ENCODE data around the gene DHRS1. TPM values are rescaled to one million over a fixed set of nuclear protein-coding genes. Genes with fewer than 3 reads are reported as not detected.

Gene DHRS1
- total RNA-seq, 1 experiment from 2014 or later: 41.4 TPM

- POLR2A ChIA-PET (ENCODE audit: unreplicated experiment): no interaction called here
- BruUV-seq (replicated peaks): no TSS peak
- CTCF ChIA-PET: no interaction called here
- H3K4me2 ChIP-seq: no peak overlapping the region
- H3K4me3 ChIP-seq: no peak overlapping the region
- H3K4me1 ChIP-seq (replicated peaks; ENCODE audit: insufficient read depth): peaks cover under 1% of the 10 kb centered on the region; the same call in 1 of the 2 replicates
- DNase-seq: no peak
- H3K9me2 ChIP-seq (ENCODE audit: insufficient read depth): no peaks in the 10 kb centered on the region
- H4K20me1 ChIP-seq (ENCODE audit: insufficient read depth): no peaks in the 10 kb centered on the region
- H3K36me3 ChIP-seq (ENCODE audit: low read depth): no peaks in the 10 kb centered on the region
- no peak overlapping the region for H2AFZ ChIP-seq
- intact Hi-C loops (cut with micrococcal nuclease; ENCODE audit: unreplicated experiment): no loop called here
- H3K79me2 ChIP-seq (ENCODE audit: low read depth): no peaks in the 10 kb centered on the region
- TF ChIP-seq CTCF (conservative IDR thresholded peaks at IDR 0.05): no peak
- TF ChIP-seq EZH2 (IDR thresholded peaks at IDR 0.05; ENCODE audit: low read depth): no peak
- H3K27ac ChIP-seq: no peak overlapping the region
- no peaks in the 10 kb centered on the region for H3F3A ChIP-seq (ENCODE audit: insufficient read depth, low read depth)
- no peaks in the 10 kb centered on the region for H3K9me3 ChIP-seq (ENCODE audit: insufficient read depth, low read depth)
- H3K27me3 ChIP-seq (ENCODE audit: insufficient read depth, low read depth): no peaks in the 10 kb centered on the region
These were observed 33.0 kb downstream of the DHRS1 start for GRCh38 chr14:24266344-24267244.

GRCh38 chr14:24264298-24264697 is 35.3 kb downstream of the DHRS1 start:
- POLR2A ChIA-PET (ENCODE audit: unreplicated experiment): interaction anchor here (0.5 kb wide), 1 partner anchor 116 kb away, joined by 8 read pairs; no protein-coding TSS in a partner anchor
- peak in 1 of 2 experiments; percentile 8 for DNase-seq
- H3K9me2 ChIP-seq (ENCODE audit: insufficient read depth): no peaks in the 10 kb centered on the region
- BruUV-seq (replicated peaks): no TSS peak
- no peak overlapping the region for H3K4me3 ChIP-seq
- no peak overlapping the region for H3K27ac ChIP-seq
- no peaks in the 10 kb centered on the region for H3K9me3 ChIP-seq (ENCODE audit: insufficient read depth, low read depth)
- H3K79me2 ChIP-seq (ENCODE audit: low read depth): no peaks in the 10 kb centered on the region
- H4K20me1 ChIP-seq (ENCODE audit: insufficient read depth): no peaks in the 10 kb centered on the region
- H2AFZ ChIP-seq: no peak overlapping the region
- H3K27me3 ChIP-seq (ENCODE audit: insufficient read depth, low read depth): no peaks in the 10 kb centered on the region
- CTCF ChIA-PET: interaction anchor here (1.3 kb wide), 1 partner anchor 22 kb away, joined by 3 read pairs; the partner anchor contains the start of gene TINF2
- intact Hi-C loops (cut with micrococcal nuclease; ENCODE audit: unreplicated experiment): no loop called here
- H3K4me2 ChIP-seq: no peak overlapping the region
- H3K4me1 ChIP-seq (replicated peaks; ENCODE audit: insufficient read depth): no peaks in the 10 kb centered on the region
- no peaks in the 10 kb centered on the region for H3F3A ChIP-seq (ENCODE audit: insufficient read depth, low read depth)
- no peaks in the 10 kb centered on the region for H3K36me3 ChIP-seq (ENCODE audit: low read depth)
- TF ChIP-seq CTCF (conservative IDR thresholded peaks at IDR 0.05) (no peak), EZH2 (IDR thresholded peaks at IDR 0.05; ENCODE audit: low read depth) (no peak)

- H3K4me2 ChIP-seq: no peak overlapping the region
- no peak overlapping the region for H3K27ac ChIP-seq
- DNase-seq: peak in 1 of 2 experiments; percentile 16
- H3K4me1 ChIP-seq (replicated peaks; ENCODE audit: insufficient read depth): no peaks in the 10 kb centered on the region
- no peaks in the 10 kb centered on the region for H3F3A ChIP-seq (ENCODE audit: insufficient read depth, low read depth)
- H3K4me3 ChIP-seq: no peak overlapping the region
- H3K27me3 ChIP-seq (ENCODE audit: insufficient read depth, low read depth): no peaks in the 10 kb centered on the region
- intact Hi-C loops (cut with micrococcal nuclease; ENCODE audit: unreplicated experiment): no loop called here
- ChIA-PET POLR2A (ENCODE audit: unreplicated experiment) (interaction anchor here (0.5 kb wide), 1 partner anchor 116 kb away, joined by 8 read pairs; no protein-coding TSS in a partner anchor), CTCF (interaction anchor here (1.2 kb wide), 1 partner anchor 10 kb away, joined by 3 read pairs; no protein-coding TSS in a partner anchor)
- BruUV-seq (replicated peaks): no TSS peak
- H3K9me2 ChIP-seq (ENCODE audit: insufficient read depth): no peaks in the 10 kb centered on the region
- H3K36me3 ChIP-seq (ENCODE audit: low read depth): no peaks in the 10 kb centered on the region
- no peak for TF ChIP-seq CTCF (conservative IDR thresholded peaks at IDR 0.05)
- TF ChIP-seq EZH2 (IDR thresholded peaks at IDR 0.05; ENCODE audit: low read depth): no peak
- H4K20me1 ChIP-seq (ENCODE audit: insufficient read depth): no peaks in the 10 kb centered on the region
- no peaks in the 10 kb centered on the region for H3K9me3 ChIP-seq (ENCODE audit: insufficient read depth, low read depth)
- no peaks in the 10 kb centered on the region for H3K79me2 ChIP-seq (ENCODE audit: low read depth)
- H2AFZ ChIP-seq: no peak overlapping the region
These were observed 35.7 kb downstream of the DHRS1 start for GRCh38 chr14:24263848-24264247.

Measured in PC-9 (cell line).